SU-DHL-6 (cell line): ENCODE data around the gene KAZN.

Experiments
- H2AFZ ChIP-seq: fragments of 200-600 bp; sonication (generic); 2 replicates; pipeline ENCODE4 v1.6.1; 2014; ENCODE audit warnings: low read depth, mild to moderate bottlenecking, moderate library complexity, mixed read lengths, antibody characterized with exemption, low read length; ENCODE audit not compliant: severe bottlenecking
- H3F3A ChIP-seq: fragments of 200-600 bp; shearing (Covaris generic); 2 replicates; pipeline ENCODE4 v1.6.0; 2016; ENCODE audit warnings: antibody characterized with exemption, mild to moderate bottlenecking; ENCODE audit not compliant: insufficient read depth
- H3K27ac ChIP-seq: fragments of 200-600 bp; sonication (generic); 2 replicates; pipeline ENCODE4 v1.5.1; 2016; ENCODE audit warnings: low read depth, mild to moderate bottlenecking, low read length, moderate library complexity, mixed read lengths
- H3K27me3 ChIP-seq: fragments of 200-600 bp; sonication (generic), shearing (Covaris generic); 2 replicates; pipeline ENCODE4 v1.6.0; 2014; ENCODE audit warnings: mild to moderate bottlenecking, low read length
- H3K36me3 ChIP-seq: fragments of 200-600 bp; sonication (generic); 2 replicates; pipeline ENCODE4 v1.6.1; 2014; ENCODE audit warnings: mild to moderate bottlenecking, low read length, mixed read lengths
- H3K4me2 ChIP-seq: fragments of 300-600, 200-600 bp; shearing (Covaris generic), sonication (generic); 2 replicates; pipeline ENCODE4 v1.6.0; 2014; ENCODE audit warnings: low read length, low read depth, mild to moderate bottlenecking; ENCODE audit not compliant: poor library complexity, severe bottlenecking
- H3K4me3 ChIP-seq: fragments of 200-600 bp; sonication (generic); 2 replicates; pipeline ENCODE4 v1.5.1; 2014; ENCODE audit warnings: antibody characterized with exemption, low read length, mild to moderate bottlenecking, mixed read lengths; ENCODE audit not compliant: insufficient read depth, poor library complexity, severe bottlenecking
- H3K79me2 ChIP-seq: fragments of 200-600 bp; sonication (generic); 2 replicates; pipeline ENCODE4 v1.6.1; 2014; ENCODE audit warnings: mild to moderate bottlenecking, low read length, moderate library complexity; ENCODE audit not compliant: insufficient read depth
- H3K9ac ChIP-seq: fragments of 200-600 bp; sonication (generic); 2 replicates; pipeline ENCODE4 v1.7.0; 2014; ENCODE audit warnings: mild to moderate bottlenecking, low read length
- H3K9me2 ChIP-seq: fragments of 200-600 bp; sonication (generic); replicated peaks from 2 replicates; pipeline ENCODE4 v1.6.1; 2014; ENCODE audit warnings: low read length; ENCODE audit not compliant: insufficient read depth
- H3K9me3 ChIP-seq: fragments of 200-600 bp; sonication (generic); 2 replicates; pipeline ENCODE4 v1.6.1; 2014; ENCODE audit warnings: low read length, mixed read lengths; ENCODE audit not compliant: insufficient read depth
- H4K20me1 ChIP-seq: fragments of 200-600 bp; sonication (generic); 2 replicates; pipeline ENCODE4 v1.6.1; 2014; ENCODE audit warnings: low read depth, mild to moderate bottlenecking, antibody characterized with exemption, low read length, moderate library complexity, mixed read lengths
- EZH2phosphoT487 ChIP-seq: fragments of 200-600 bp; sonication (generic), shearing (Covaris generic); conservative IDR thresholded peaks from 2 replicates; pipeline ENCODE4 v1.6.1; 2018; ENCODE audit warnings: mild to moderate bottlenecking, antibody characterized with exemption, low read length, moderate library complexity, mixed read lengths
- TF ChIP-seq, protein P1 (sequence below): fragments of 200-600 bp; sonication (generic); IDR thresholded peaks from one replicate; pipeline ENCODE4 v1.5.1; 2017; ENCODE audit warnings: antibody characterized with exemption, mild to moderate bottlenecking, low read length, moderate library complexity; ENCODE audit not compliant: insufficient read depth, poor library complexity, severe bottlenecking

The KAZN gene

GRCh38 chr1:14677292-14677971 lies 78.9 kb downstream of the KAZN start:
- H2AFZ ChIP-seq = no peak overlapping the region
- H3K27me3 ChIP-seq = no peaks in the 10 kb centered on the region
- TF ChIP-seq EZH2phosphoT487 = no peak
- H3K9me2 ChIP-seq = no peaks in the 10 kb centered on the region
- H3K36me3 ChIP-seq = no peaks in the 10 kb centered on the region
- no peak overlapping the region for H3K9ac ChIP-seq
- no peaks in the 10 kb centered on the region for H3K9me3 ChIP-seq
- no peak overlapping the region for H3K27ac ChIP-seq
- no peak overlapping the region for H3K4me2 ChIP-seq
- H3F3A ChIP-seq = no peaks in the 10 kb centered on the region
- H3K79me2 ChIP-seq = no peaks in the 10 kb centered on the region
- no peak overlapping the region for H3K4me3 ChIP-seq
- no peaks in the 10 kb centered on the region for H4K20me1 ChIP-seq

DNA sequence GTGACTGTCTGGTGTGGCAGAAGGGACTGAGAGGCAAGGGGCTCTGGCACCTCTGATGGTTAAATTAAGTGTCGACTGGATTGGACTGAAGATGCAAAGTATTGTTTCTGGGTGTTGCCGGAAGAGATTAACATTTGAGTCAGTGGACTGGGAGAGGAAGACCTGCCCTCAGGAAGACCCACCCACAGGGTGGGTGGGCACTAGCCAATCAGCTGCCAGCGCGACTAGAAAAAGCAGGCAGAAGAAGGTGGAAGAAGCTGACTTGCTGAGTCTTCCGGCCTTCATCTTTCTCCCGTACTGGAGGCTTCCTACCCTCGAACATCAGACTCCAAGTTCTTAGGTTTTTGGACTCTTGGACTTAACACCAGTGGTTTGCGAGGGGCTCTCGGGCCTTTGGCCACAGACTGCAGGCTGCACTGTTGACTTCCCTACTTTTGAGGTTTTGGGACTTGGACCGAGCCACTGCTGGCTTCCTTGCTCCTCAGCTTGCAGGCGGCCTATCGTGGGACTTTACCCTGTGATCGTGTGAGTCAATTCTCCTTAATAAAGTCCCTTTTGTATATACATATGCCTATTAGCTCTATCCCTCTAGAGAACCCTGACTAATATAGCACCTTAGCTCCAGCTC lies 79.6 kb downstream of the KAZN start:
- H3K9ac ChIP-seq = no peak overlapping the region
- H3K9me3 ChIP-seq = no peaks in the 10 kb centered on the region
- no peaks in the 10 kb centered on the region for H3K27me3 ChIP-seq
- no peaks in the 10 kb centered on the region for H3K36me3 ChIP-seq
- no peak overlapping the region for H3K4me2 ChIP-seq
- TF ChIP-seq EZH2phosphoT487 = no peak
- no peak overlapping the region for H2AFZ ChIP-seq
- no peaks in the 10 kb centered on the region for H3K9me2 ChIP-seq
- H3K27ac ChIP-seq = no peak overlapping the region
- no peaks in the 10 kb centered on the region for H4K20me1 ChIP-seq
- no peaks in the 10 kb centered on the region for H3F3A ChIP-seq
- H3K4me3 ChIP-seq = no peak overlapping the region
- no peaks in the 10 kb centered on the region for H3K79me2 ChIP-seq

DNA sequence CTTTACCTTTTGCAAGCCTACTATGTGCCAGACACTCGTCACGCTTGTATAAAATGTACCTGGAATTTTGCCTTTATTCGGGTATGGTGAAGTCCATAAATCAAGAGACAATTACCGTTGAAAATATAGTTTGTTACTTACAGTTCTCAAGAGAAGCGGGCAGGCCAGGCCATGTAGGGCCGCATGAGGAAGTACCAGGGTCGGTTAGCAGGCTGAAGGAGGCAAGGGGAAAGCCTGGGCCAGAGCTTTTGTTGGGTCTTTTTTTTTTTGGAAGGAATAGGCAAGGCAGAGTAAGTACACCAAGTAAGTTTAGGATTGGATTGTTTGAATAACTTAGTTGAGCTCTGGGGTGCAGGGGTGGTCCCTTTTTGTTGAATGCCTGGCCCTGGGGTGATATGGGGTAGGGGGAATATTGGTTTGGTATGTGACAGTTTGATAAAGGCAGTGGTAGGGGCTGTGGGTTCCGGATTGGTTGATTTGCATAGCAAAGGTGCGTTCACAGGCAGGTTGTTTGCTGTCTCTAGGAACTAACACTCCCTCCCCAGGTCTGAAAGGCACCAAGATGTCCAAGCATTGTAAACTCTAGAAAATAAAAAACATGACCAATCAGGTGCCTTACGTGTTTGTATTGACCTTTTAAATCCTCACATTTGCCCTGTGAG lies 80.7 kb downstream of the KAZN start:
- TF ChIP-seq, protein P1, sequence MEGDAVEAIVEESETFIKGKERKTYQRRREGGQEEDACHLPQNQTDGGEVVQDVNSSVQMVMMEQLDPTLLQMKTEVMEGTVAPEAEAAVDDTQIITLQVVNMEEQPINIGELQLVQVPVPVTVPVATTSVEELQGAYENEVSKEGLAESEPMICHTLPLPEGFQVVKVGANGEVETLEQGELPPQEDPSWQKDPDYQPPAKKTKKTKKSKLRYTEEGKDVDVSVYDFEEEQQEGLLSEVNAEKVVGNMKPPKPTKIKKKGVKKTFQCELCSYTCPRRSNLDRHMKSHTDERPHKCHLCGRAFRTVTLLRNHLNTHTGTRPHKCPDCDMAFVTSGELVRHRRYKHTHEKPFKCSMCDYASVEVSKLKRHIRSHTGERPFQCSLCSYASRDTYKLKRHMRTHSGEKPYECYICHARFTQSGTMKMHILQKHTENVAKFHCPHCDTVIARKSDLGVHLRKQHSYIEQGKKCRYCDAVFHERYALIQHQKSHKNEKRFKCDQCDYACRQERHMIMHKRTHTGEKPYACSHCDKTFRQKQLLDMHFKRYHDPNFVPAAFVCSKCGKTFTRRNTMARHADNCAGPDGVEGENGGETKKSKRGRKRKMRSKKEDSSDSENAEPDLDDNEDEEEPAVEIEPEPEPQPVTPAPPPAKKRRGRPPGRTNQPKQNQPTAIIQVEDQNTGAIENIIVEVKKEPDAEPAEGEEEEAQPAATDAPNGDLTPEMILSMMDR = no peak
- TF ChIP-seq EZH2phosphoT487 = no peak
- no peaks in the 10 kb centered on the region for H4K20me1 ChIP-seq
- H3K79me2 ChIP-seq = no peaks in the 10 kb centered on the region
- H3K4me3 ChIP-seq = no peak overlapping the region
- H3K9me2 ChIP-seq = no peaks in the 10 kb centered on the region
- H3K36me3 ChIP-seq = no peaks in the 10 kb centered on the region
- H3K4me2 ChIP-seq = no peak overlapping the region
- H3K27me3 ChIP-seq = no peaks in the 10 kb centered on the region
- no peaks in the 10 kb centered on the region for H3K9me3 ChIP-seq
- H3F3A ChIP-seq = no peaks in the 10 kb centered on the region
- no peak overlapping the region for H3K9ac ChIP-seq
- no peak overlapping the region for H3K27ac ChIP-seq
- H2AFZ ChIP-seq = no peak overlapping the region

- H3K27ac ChIP-seq = no peak overlapping the region
These were observed 82.7 kb downstream of the KAZN start for GRCh38 chr1:14681182-14681581.

More at GRCh38 chr1:14681182-14681581, 82.7 kb downstream of the KAZN start:
- Histone ChIP-seq H3K79me2 (no peaks in the 10 kb centered on the region), H3K4me3 (no peak overlapping the region), H3K9me3 (no peaks in the 10 kb centered on the region), H3K9ac (no peak overlapping the region), H2AFZ (no peak overlapping the region), H4K20me1 (no peaks in the 10 kb centered on the region), H3K36me3 (no peaks in the 10 kb centered on the region), H3K4me2 (no peak overlapping the region), H3K27me3 (no peaks in the 10 kb centered on the region), H3F3A (no peaks in the 10 kb centered on the region), H3K9me2 (no peaks in the 10 kb centered on the region)
- no peak for TF ChIP-seq EZH2phosphoT487
